Skeletal muscle tissue (tissue), 4 donors: ENCODE measurements around the gene MSI2. TPM values are rescaled to one million over a fixed set of nuclear protein-coding genes. Genes with fewer than 3 reads are reported as not detected.

ENCODE experiments used
- H3K27ac ChIP-seq: one replicate; pipeline ENCODE4 v1.7.0; 2013; ENCODE audit warnings: mild to moderate bottlenecking, low read depth, low read length, inconsistent platforms
- H3K27me3 ChIP-seq, 3 donors: one replicate each; pipeline ENCODE4 v1.7.0; 2013; ENCODE audit warnings: low read length in 3 of 3; ENCODE audit not compliant: control insufficient read depth in 3 of 3, insufficient read depth in 3 of 3
- H3K36me3 ChIP-seq, 3 donors: one replicate each; pipeline ENCODE4 v1.7.0; 2013; ENCODE audit warnings: low read length in 3 of 3; ENCODE audit not compliant: control insufficient read depth in 3 of 3, insufficient read depth in 3 of 3
- H3K4me1 ChIP-seq, 3 donors: one replicate each; pipeline ENCODE4 v1.7.0; 2013; ENCODE audit warnings: low read length in 3 of 3, mild to moderate bottlenecking in 3 of 3; ENCODE audit not compliant: control insufficient read depth in 3 of 3, insufficient read depth in 3 of 3
- H3K4me3 ChIP-seq, 3 donors: one replicate each; pipeline ENCODE4 v1.7.0; 2013; ENCODE audit warnings: low read length in 3 of 3
- H3K9ac ChIP-seq, 3 donors: one replicate each; pipeline ENCODE4 v1.7.0; 2013; ENCODE audit warnings: low read length in 3 of 3, mild to moderate bottlenecking in 3 of 3, moderate library complexity in 2 of 3, low read depth in 1 of 3
- H3K9me3 ChIP-seq, 3 donors: one replicate each; pipeline ENCODE4 v1.7.0; 2013; ENCODE audit warnings: low read length in 3 of 3; ENCODE audit not compliant: control insufficient read depth in 3 of 3
- total RNA-seq: library from RNA; depleted of rRNA; stranded (reverse); fragments of >200 nt; gene quantifications from one replicate; pipeline ENCODE4 v1.2.3, GENCODE V29; 2014
- donor health status: Osteomylitis.

Gene MSI2
- total RNA-seq, 1 donor from 2014 or later, result 20.4 TPM

GRCh38 chr17:57464191-57464864 is 208.0 kb downstream of the MSI2 start:
- no peaks in the 10 kb centered on the region for H3K27me3 ChIP-seq
- no peak overlapping the region for H3K27ac ChIP-seq
- no peaks in the 10 kb centered on the region for H3K36me3 ChIP-seq
- H3K4me1 ChIP-seq, result peaks cover 6 to 45% (median 30%) of the 10 kb centered on the region in 3 donors
- no peaks in the 10 kb centered on the region for H3K9me3 ChIP-seq
- no peak overlapping the region for H3K4me3 ChIP-seq
- H3K9ac ChIP-seq, result no peak overlapping the region

GRCh38 chr17:57465610-57466009 is 209.3 kb downstream of the MSI2 start:
- no peak overlapping the region for H3K9ac ChIP-seq
- H3K4me3 ChIP-seq, result no peak overlapping the region
- H3K4me1 ChIP-seq, result peaks cover 6 to 45% (median 23%) of the 10 kb centered on the region in 3 donors
- no peak overlapping the region for H3K27ac ChIP-seq
- H3K27me3 ChIP-seq, result no peaks in the 10 kb centered on the region
- no peaks in the 10 kb centered on the region for H3K36me3 ChIP-seq
- H3K9me3 ChIP-seq, result no peaks in the 10 kb centered on the region

- no peaks in the 10 kb centered on the region for H3K36me3 ChIP-seq
- peaks cover 3 to 40% (median 19%) of the 10 kb centered on the region in 3 donors for H3K4me1 ChIP-seq
Observed at GRCh38 chr17:57466017-57466471, 209.7 kb downstream of the MSI2 start.

GRCh38 chr17:57466521-57466920 is 210.2 kb downstream of the MSI2 start:
- Histone ChIP-seq H3K27me3 (no peaks in the 10 kb centered on the region), H3K9ac (no peak overlapping the region), H3K4me1 (peaks cover 3 to 37% (median 17%) of the 10 kb centered on the region in 3 donors), H3K27ac (no peak overlapping the region), H3K9me3 (no peaks in the 10 kb centered on the region), H3K36me3 (no peaks in the 10 kb centered on the region), H3K4me3 (no peak overlapping the region)

More at GRCh38 chr17:57466017-57466471, 209.7 kb downstream of the MSI2 start:
- H3K27me3 ChIP-seq, result no peaks in the 10 kb centered on the region
- no peak overlapping the region for H3K27ac ChIP-seq
- H3K9me3 ChIP-seq, result no peaks in the 10 kb centered on the region
- H3K4me3 ChIP-seq, result no peak overlapping the region
- H3K9ac ChIP-seq, result no peak overlapping the region

GRCh38 chr17:57467226-57467625 is 210.9 kb downstream of the MSI2 start:
- peaks cover 3 to 35% (median 20%) of the 10 kb centered on the region in 3 donors for H3K4me1 ChIP-seq

DNA sequence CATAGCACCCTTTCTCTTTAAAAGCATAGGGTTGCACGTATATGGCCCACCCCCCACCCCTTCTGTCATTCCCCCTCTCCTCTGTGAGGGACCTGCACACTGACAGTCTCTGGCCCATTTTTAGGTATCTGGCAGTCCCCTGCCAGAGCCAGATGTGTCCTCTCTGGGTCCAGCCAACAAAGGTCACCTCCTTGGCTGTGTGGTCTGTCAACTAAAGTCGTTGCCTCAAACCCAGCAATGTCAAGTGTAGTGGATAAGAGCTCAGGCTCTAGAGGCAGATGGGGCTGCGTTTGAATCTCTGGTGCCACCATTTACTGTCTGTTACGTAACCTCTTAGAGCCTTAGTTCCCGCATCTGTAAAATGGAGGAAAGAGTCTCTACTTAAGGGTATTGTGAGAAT is 211.5 kb downstream of the MSI2 start:
- H3K4me3 ChIP-seq, result no peak overlapping the region
- H3K27me3 ChIP-seq, result no peaks in the 10 kb centered on the region
- no peak overlapping the region for H3K9ac ChIP-seq
- H3K9me3 ChIP-seq, result no peaks in the 10 kb centered on the region
- no peaks in the 10 kb centered on the region for H3K36me3 ChIP-seq
- H3K4me1 ChIP-seq, result peaks cover 3 to 34% (median 24%) of the 10 kb centered on the region in 3 donors
- no peak overlapping the region for H3K27ac ChIP-seq

More at GRCh38 chr17:57467226-57467625, 210.9 kb downstream of the MSI2 start:
- H3K4me3 ChIP-seq, result no peak overlapping the region
- H3K27ac ChIP-seq, result no peak overlapping the region
- no peaks in the 10 kb centered on the region for H3K36me3 ChIP-seq
- H3K9ac ChIP-seq, result no peak overlapping the region
- no peaks in the 10 kb centered on the region for H3K27me3 ChIP-seq
- H3K9me3 ChIP-seq, result no peaks in the 10 kb centered on the region

GRCh38 chr17:57468932-57469775 is 212.8 kb downstream of the MSI2 start:
- no peak overlapping the region for H3K27ac ChIP-seq
- H3K27me3 ChIP-seq, result no peaks in the 10 kb centered on the region
- no peak overlapping the region for H3K9ac ChIP-seq
- H3K4me3 ChIP-seq, result no peak overlapping the region
- H3K4me1 ChIP-seq, result peaks cover 8 to 39% (median 32%) of the 10 kb centered on the region in 3 donors
- no peaks in the 10 kb centered on the region for H3K36me3 ChIP-seq
- no peaks in the 10 kb centered on the region for H3K9me3 ChIP-seq

GRCh38 chr17:57470906-57471305 is 214.6 kb downstream of the MSI2 start:
- Histone ChIP-seq H3K9me3 (no peaks in the 10 kb centered on the region), H3K27ac (no peak overlapping the region), H3K36me3 (no peaks in the 10 kb centered on the region), H3K9ac (no peak overlapping the region), H3K4me1 (peaks cover 8 to 35% (median 26%) of the 10 kb centered on the region in 3 donors), H3K27me3 (no peaks in the 10 kb centered on the region), H3K4me3 (no peak overlapping the region)

DNA sequence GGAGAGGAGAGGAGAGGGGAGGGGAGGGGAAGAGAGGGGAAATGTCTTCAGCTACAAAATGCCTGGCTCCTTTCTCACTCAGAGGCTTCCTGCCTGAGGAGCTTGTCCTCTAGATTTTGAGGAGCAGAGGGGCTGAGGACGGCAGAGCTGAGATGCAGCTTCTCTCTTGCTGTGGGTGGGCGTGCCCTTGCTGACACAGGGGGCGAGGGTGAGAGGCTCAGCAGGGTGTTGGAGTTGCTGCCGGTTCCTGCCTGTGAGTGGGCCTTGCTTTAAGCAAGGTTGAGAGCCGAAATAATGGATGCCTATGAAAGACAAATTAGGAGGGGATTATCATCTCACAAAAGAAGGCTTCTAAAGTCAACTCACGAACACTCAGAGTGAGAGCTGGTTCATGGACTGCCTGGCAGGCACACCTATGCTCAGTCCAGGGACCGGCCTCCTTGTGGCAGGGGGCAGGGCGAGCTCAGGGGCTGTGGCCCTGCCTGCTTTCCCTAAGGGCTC is 215.6 kb downstream of the MSI2 start:
- no peaks in the 10 kb centered on the region for H3K9me3 ChIP-seq
- H3K4me3 ChIP-seq, result no peak overlapping the region
- H3K27ac ChIP-seq, result no peak overlapping the region
- no peaks in the 10 kb centered on the region for H3K27me3 ChIP-seq
- H3K9ac ChIP-seq, result no peak overlapping the region
- H3K4me1 ChIP-seq, result peaks cover 8 to 43% (median 30%) of the 10 kb centered on the region in 3 donors
- H3K36me3 ChIP-seq, result no peaks in the 10 kb centered on the region

GRCh38 chr17:57475796-57476195 is 219.5 kb downstream of the MSI2 start:
- H3K27me3 ChIP-seq, result no peaks in the 10 kb centered on the region
- H3K27ac ChIP-seq, result no peak overlapping the region
- H3K9me3 ChIP-seq, result no peaks in the 10 kb centered on the region
- peaks cover 20 to 57% (median 51%) of the 10 kb centered on the region in 3 donors for H3K4me1 ChIP-seq
- no peak overlapping the region for H3K9ac ChIP-seq
- no peaks in the 10 kb centered on the region for H3K36me3 ChIP-seq
- H3K4me3 ChIP-seq, result no peak overlapping the region
